Glutamatergic neuron (in vitro differentiated cells): ENCODE data around the gene MPI. TPM values are rescaled to one million over a fixed set of nuclear protein-coding genes. Genes with fewer than 3 reads are reported as not detected.

Source experiments
- DNase-seq: peaks from one replicate; pipeline ENCODE4 v3.0.0; 2022
- H3K27ac Mint-ChIP-seq: one replicate; pipeline ENCODE4 v1.8.0; 2020; ENCODE audit warnings: mild to moderate bottlenecking, mixed read lengths, inconsistent platforms; ENCODE audit not compliant: unreplicated experiment
- H3K27me3 Mint-ChIP-seq: one replicate; pipeline ENCODE4 v1.8.0; 2020; ENCODE audit warnings: mild to moderate bottlenecking, moderate library complexity, mixed read lengths, inconsistent platforms; ENCODE audit not compliant: unreplicated experiment
- H3K36me3 Mint-ChIP-seq: one replicate; pipeline ENCODE4 v1.8.0; 2020; ENCODE audit warnings: mild to moderate bottlenecking, mixed read lengths, inconsistent platforms; ENCODE audit not compliant: unreplicated experiment
- H3K4me1 Mint-ChIP-seq: one replicate; pipeline ENCODE4 v1.8.0; 2020; ENCODE audit warnings: mild to moderate bottlenecking, low read depth, mixed read lengths, inconsistent platforms; ENCODE audit not compliant: unreplicated experiment
- H3K4me3 Mint-ChIP-seq: one replicate; pipeline ENCODE4 v1.8.0; 2020; ENCODE audit warnings: mild to moderate bottlenecking, mixed read lengths, inconsistent platforms; ENCODE audit not compliant: unreplicated experiment
- H3K9me3 Mint-ChIP-seq: one replicate; pipeline ENCODE4 v1.8.0; 2020; ENCODE audit warnings: mild to moderate bottlenecking, moderate library complexity, mixed read lengths, inconsistent platforms; ENCODE audit not compliant: unreplicated experiment
- CTCF ChIP-seq: fragments of 200-600 bp; sonication (generic); IDR thresholded peaks from one replicate; pipeline ENCODE4 v1.5.0; 2021; ENCODE audit not compliant: partially characterized antibody, unreplicated experiment
- total RNA-seq: library from RNA; stranded (reverse); fragmentation: NEBNext Ultra II Directional; extraction: Animal tissue kit (Norgen Biotek cat#: 25700); gene quantifications from one replicate; pipeline ENCODE4 v1.2.1, GENCODE V29; 2021; ENCODE audit not compliant: unreplicated experiment

MPI gene
- total RNA-seq, 1 donor from 2014 or later: 33.1 TPM

- Mint-ChIP-seq H3K27ac (no peak overlapping the region), H3K9me3 (peaks cover 14% of the 10 kb centered on the region), H3K4me3 (peak overlapping the region; percentile 73), H3K4me1 (peaks cover 17% of the 10 kb centered on the region), H3K27me3 (peaks cover 5% of the 10 kb centered on the region), H3K36me3 (peaks cover 4% of the 10 kb centered on the region)
- DNase-seq: no peak
- no peak for TF ChIP-seq CTCF
These were observed 13.8 kb downstream of the MPI start for GRCh38 chr15:74903676-74904075.

- Mint-ChIP-seq H3K9me3 (peaks cover 14% of the 10 kb centered on the region), H3K36me3 (peaks cover 4% of the 10 kb centered on the region), H3K27ac (no peak overlapping the region), H3K27me3 (peaks cover 5% of the 10 kb centered on the region), H3K4me3 (peak overlapping the region; percentile 95), H3K4me1 (peaks cover 17% of the 10 kb centered on the region)
- TF ChIP-seq CTCF: no peak
- no peak for DNase-seq
These were observed 14.5 kb downstream of the MPI start for GRCh38 chr15:74904190-74904805.

GRCh38 chr15:74906067-74906449, 16.2 kb downstream of the MPI start:
- Mint-ChIP-seq H3K9me3 (peaks cover 14% of the 10 kb centered on the region), H3K4me3 (peak overlapping the region; percentile 95), H3K36me3 (no peaks in the 10 kb centered on the region), H3K27me3 (peaks cover 3% of the 10 kb centered on the region), H3K27ac (peak overlapping the region; percentile 85), H3K4me1 (peaks cover 17% of the 10 kb centered on the region)
- peak; percentile 50 for DNase-seq
- TF ChIP-seq CTCF: no peak

- Mint-ChIP-seq H3K36me3 (no peaks in the 10 kb centered on the region), H3K27ac (peak within 1 kb of the TSS; percentile 96), H3K4me1 (peaks cover 17% of the 10 kb centered on the region), H3K27me3 (peaks cover 3% of the 10 kb centered on the region), H3K9me3 (peaks cover 14% of the 10 kb centered on the region), H3K4me3 (peak within 1 kb of the TSS; percentile 99)
- TF ChIP-seq CTCF: no peak
- DNase-seq: peak; percentile 94
These were observed 16.8 kb downstream of the MPI start, which contains the start of gene FAM219B for GRCh38 chr15:74906450-74907162. Gene FAM219B, minus strand, starts transcription at chr15:74906851. Its CDS starts 51 bp downstream, at chr15:74906800.
